Inflammatory macrophage treated with lipopolysaccharide for 1 hour (primary cell): ENCODE data around the gene ZNF37A.
"Not testable (repeated sequence)": the region's sequence is repeated elsewhere in the genome, so short reads cannot be mapped to it uniquely, and the experiment has no call there.

ENCODE experiments used
- DNase-seq, 2 donors: peaks; one replicate each; pipeline ENCODE4 v3.0.0-alpha.2; 2020 to 2022

Gene ZNF37A

GRCh38 chr10:38150891-38151463 lies 56.8 kb downstream of the ZNF37A start:
- DNase-seq: not testable (repeated sequence)

- DNase-seq: no peak
These were observed 62.5 kb downstream of the ZNF37A start for GRCh38 chr10:38156416-38157269.

- no peak for DNase-seq
These were observed 63.1 kb downstream of the ZNF37A start for GRCh38 chr10:38157270-38157685.

GRCh38 chr10:38159004-38159403 lies 64.9 kb downstream of the ZNF37A start:
- no peak for DNase-seq

- DNase-seq: no peak
These were observed 69.5 kb downstream of the ZNF37A start for GRCh38 chr10:38163617-38164016.

GRCh38 chr10:38174336-38174735 lies 80.2 kb downstream of the ZNF37A start:
- no peak for DNase-seq

GRCh38 chr10:38184477-38184876 lies 90.3 kb downstream of the ZNF37A start:
- no peak for DNase-seq
